Common myeloid progenitor, CD34-positive (primary cell): ENCODE results near the gene ARFIP1.

ENCODE experiments used
- CTCF ChIA-PET: fragments of 350-600 bp; sonication (Branson Sonifier 250); formaldehyde crosslinking; loops from one replicate; lab custom pipeline; 2021; ENCODE audit warnings: antibody characterized with exemption; lab: Charles Lee
- POLR2A ChIA-PET: fragments of 350-600 bp; sonication (Branson Sonifier 250); formaldehyde crosslinking; loops from one replicate; lab custom pipeline; 2021; ENCODE audit warnings: antibody characterized with exemption; lab: Charles Lee
- DNase-seq, 3 donors: peaks; one replicate each; pipeline versions ENCODE4 v3.0.0 to v3.0.0-alpha.2; 2013
- H3K27ac ChIP-seq, 2 experiments: 1 replicate in 1 of 2; 2 replicates in 1 of 2; pipeline ENCODE4 v1.7.0; 2013; ENCODE audit warnings: inconsistent platforms in 2 of 2, low read length in 2 of 2, mild to moderate bottlenecking in 2 of 2, low read depth in 1 of 2, moderate library complexity in 1 of 2; ENCODE audit not compliant: severe bottlenecking in 2 of 2, insufficient read depth in 1 of 2, poor library complexity in 1 of 2
- H3K27me3 ChIP-seq, 5 experiments: replicated peaks in 2 of 5; 1 replicate in 3 of 5; 2 replicates in 2 of 5; pipeline versions ENCODE4 v1.6.1 to v1.7.0; 2013; ENCODE audit warnings: low read length in 4 of 5, mild to moderate bottlenecking in 2 of 5, moderate library complexity in 2 of 5, inconsistent platforms in 1 of 5; ENCODE audit not compliant: insufficient read depth in 5 of 5, control insufficient read depth in 4 of 5
- H3K36me3 ChIP-seq, 4 experiments: 1 replicate in 2 of 4; 2 replicates in 2 of 4; pipeline versions ENCODE4 v1.6.1 to v1.7.0; 2013; ENCODE audit warnings: low read length in 3 of 4, control low read depth in 1 of 4, mild to moderate bottlenecking in 1 of 4; ENCODE audit not compliant: control insufficient read depth in 4 of 4, insufficient read depth in 4 of 4
- H3K4me1 ChIP-seq, 4 experiments: 1 replicate in 3 of 4; 2 replicates in 1 of 4; pipeline versions ENCODE4 v1.6.1 to v1.7.1; 2013; ENCODE audit warnings: low read length in 3 of 4, mild to moderate bottlenecking in 3 of 4, control low read depth in 1 of 4, inconsistent platforms in 1 of 4, moderate library complexity in 1 of 4; ENCODE audit not compliant: control insufficient read depth in 4 of 4, insufficient read depth in 4 of 4; ENCODE audit errors: control extremely low read depth in 1 of 4
- H3K4me3 ChIP-seq, 7 experiments: 1 replicate in 4 of 7; 2 replicates in 3 of 7; pipeline versions ENCODE4 v1.5.1 to v1.7.0; 2013; ENCODE audit warnings: mild to moderate bottlenecking in 7 of 7, low read length in 6 of 7, moderate library complexity in 6 of 7, inconsistent platforms in 2 of 7, low read depth in 2 of 7, control low read depth in 1 of 7; ENCODE audit not compliant: insufficient read depth in 4 of 7, control insufficient read depth in 1 of 7; ENCODE audit errors: extremely low read depth in 1 of 7
- H3K9me3 ChIP-seq, 5 experiments: 1 replicate in 4 of 5; 2 replicates in 1 of 5; pipeline versions ENCODE4 v1.6.1 to v1.7.1; 2013; ENCODE audit warnings: low read length in 4 of 5, mild to moderate bottlenecking in 2 of 5, inconsistent platforms in 1 of 5, low read depth in 1 of 5, moderate library complexity in 1 of 5; ENCODE audit not compliant: control insufficient read depth in 4 of 5, insufficient read depth in 2 of 5; ENCODE audit errors: control extremely low read depth in 1 of 5
- WGBS: methylation state at CpG from one replicate; pipeline ENCODE4 v1.1.5; 2013; ENCODE audit not compliant: insufficient coverage; 5-methylcytosine and 5-hydroxymethylcytosine counted together

The ARFIP1 gene

DNA sequence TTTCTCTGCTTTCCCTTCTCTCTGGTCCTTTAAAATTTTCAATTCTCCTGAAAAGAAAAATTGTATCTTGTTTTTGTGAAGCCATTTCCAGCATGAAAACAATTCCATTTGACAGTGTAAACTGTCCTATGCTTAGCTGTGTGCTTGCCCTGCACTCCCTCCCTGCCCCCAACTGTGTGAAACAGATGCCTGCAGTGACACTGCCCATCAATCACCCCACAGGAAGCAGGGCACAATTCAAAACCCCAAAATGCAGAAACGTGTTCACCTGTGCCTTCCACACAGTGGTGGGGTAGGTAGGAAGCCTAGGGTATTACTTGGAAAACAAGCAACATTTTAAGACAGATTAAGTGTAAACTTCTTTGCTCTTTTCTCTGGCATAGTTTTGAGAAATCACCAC is 150.1 kb downstream of the ARFIP1 start:
- H3K9me3 ChIP-seq: no peaks in the 10 kb centered on the region
- H3K27ac ChIP-seq: no peak overlapping the region
- ChIA-PET CTCF (interaction anchor here (1.0 kb wide), 1 partner anchor 475 kb away, joined by 3 read pairs; no protein-coding TSS in a partner anchor), POLR2A (no interaction called here)
- no peak overlapping the region for H3K4me3 ChIP-seq
- DNase-seq: no peak
- H3K36me3 ChIP-seq: no peaks in the 10 kb centered on the region
- H3K27me3 ChIP-seq: peaks cover 0 to 22% (median 7%) of the 10 kb centered on the region in 5 experiments
- peaks cover 0 to 8% (median 1%) of the 10 kb centered on the region in 4 experiments for H3K4me1 ChIP-seq
- no CpG with 5 or more reads among the region's 1 CpG for WGBS

DNA sequence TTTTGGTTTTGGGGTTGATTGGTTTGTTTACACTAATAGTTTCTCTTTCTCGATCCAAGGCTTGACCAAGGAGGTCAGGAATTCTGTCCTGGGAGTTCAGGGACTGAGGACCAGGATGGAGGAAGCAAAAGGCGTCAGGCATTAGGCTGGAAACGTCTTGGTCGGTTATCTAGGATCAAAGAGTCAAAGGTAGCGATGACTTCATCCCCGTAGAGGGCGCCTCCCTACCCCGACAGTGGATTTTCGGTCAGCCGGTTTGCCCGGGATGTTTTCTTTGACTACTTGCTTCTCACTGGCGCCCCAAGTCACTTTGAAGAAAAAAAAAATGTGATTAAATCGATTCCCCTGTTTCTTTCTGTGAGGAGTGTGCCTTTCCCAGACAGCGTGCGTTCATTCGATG is 155.4 kb downstream of the ARFIP1 start:
- WGBS: 8% methylated on average over 16 of the region's 16 CpGs
- Histone ChIP-seq H3K27ac (no peak overlapping the region), H3K4me1 (peaks cover 5 to 32% (median 30%) of the 10 kb centered on the region in 4 experiments), H3K36me3 (no peaks in the 10 kb centered on the region), H3K27me3 (peaks cover 5 to 72% (median 29%) of the 10 kb centered on the region in 5 experiments), H3K9me3 (no peaks in the 10 kb centered on the region), H3K4me3 (peak overlapping the region in 6 of 7 experiments; percentile 10 to 81 (median 64))
- POLR2A ChIA-PET: no interaction called here
- DNase-seq: peak; percentile 42 to 57 (median 49)
- CTCF ChIA-PET: interaction anchor here (0.6 to 2.2 kb wide), 6 partner anchors 39 to 375 kb away, joined by 3 to 12 read pairs (median 3); no protein-coding TSS in a partner anchor

DNA sequence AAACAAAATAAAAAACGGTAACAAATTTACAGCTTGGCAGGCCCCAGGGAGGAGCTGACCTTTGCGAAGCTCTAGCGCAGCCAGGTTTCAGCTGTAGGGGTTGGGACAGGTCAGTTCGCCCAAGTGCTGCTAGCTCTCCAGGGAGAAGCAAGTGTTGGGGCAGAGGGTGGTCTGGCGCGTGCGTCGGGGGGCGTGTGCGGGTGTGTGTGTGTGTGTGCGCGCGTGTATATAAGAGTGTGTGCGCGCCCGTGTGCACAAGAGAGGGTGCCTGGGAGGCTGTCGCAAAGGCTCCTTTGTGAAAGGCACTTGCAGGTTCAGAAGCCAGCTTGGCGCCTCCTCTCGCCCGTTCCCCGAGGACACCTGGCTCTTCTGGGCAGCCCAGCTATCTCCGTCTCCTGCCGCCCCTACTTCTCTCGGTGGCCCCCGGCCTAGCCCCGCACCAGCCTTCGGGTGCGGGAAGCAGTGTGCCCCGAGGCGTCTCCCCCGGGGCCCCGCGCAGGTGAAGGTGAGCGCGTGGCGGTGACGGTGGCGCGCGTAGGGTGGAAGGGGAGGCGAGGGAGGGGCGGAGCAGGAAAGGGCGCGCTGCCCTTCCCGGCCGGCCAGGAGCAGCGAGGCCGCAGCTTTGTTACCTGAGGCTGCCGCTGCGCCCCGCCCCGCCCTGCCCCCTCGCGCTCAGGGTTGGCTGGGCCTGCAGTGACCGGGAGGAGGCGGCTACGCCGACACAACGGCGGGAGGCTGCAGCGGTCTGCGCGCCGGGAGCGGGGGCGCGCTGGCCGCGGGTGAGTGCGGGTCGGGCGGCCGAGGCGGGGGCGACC is 156.1 kb downstream of the ARFIP1 start, which contains the start of gene FHDC1:
Gene FHDC1 (plus strand): TSS at position 693 of the 815 bp plus-strand sequence. CDS start 6,735 bp downstream, outside the sequence.
- ChIA-PET POLR2A (no interaction called here), CTCF (interaction anchor here (0.6 to 2.2 kb wide), 7 partner anchors 24 to 374 kb away, joined by 3 to 12 read pairs (median 3); no protein-coding TSS in a partner anchor)
- no peaks in the 10 kb centered on the region for H3K9me3 ChIP-seq
- no peak within 1 kb of the TSS for H3K27ac ChIP-seq
- H3K4me3 ChIP-seq: peak within 1 kb of the TSS; percentile 24 to 81 (median 64)
- no peaks in the 10 kb centered on the region for H3K36me3 ChIP-seq
- peaks cover 5 to 32% (median 30%) of the 10 kb centered on the region in 4 experiments for H3K4me1 ChIP-seq
- peak; percentile 10 to 61 (median 37) for DNase-seq
- H3K27me3 ChIP-seq: peaks cover 5 to 76% (median 29%) of the 10 kb centered on the region in 5 experiments
- under 1% methylated on average over 45 of the region's 75 CpGs for WGBS

DNA sequence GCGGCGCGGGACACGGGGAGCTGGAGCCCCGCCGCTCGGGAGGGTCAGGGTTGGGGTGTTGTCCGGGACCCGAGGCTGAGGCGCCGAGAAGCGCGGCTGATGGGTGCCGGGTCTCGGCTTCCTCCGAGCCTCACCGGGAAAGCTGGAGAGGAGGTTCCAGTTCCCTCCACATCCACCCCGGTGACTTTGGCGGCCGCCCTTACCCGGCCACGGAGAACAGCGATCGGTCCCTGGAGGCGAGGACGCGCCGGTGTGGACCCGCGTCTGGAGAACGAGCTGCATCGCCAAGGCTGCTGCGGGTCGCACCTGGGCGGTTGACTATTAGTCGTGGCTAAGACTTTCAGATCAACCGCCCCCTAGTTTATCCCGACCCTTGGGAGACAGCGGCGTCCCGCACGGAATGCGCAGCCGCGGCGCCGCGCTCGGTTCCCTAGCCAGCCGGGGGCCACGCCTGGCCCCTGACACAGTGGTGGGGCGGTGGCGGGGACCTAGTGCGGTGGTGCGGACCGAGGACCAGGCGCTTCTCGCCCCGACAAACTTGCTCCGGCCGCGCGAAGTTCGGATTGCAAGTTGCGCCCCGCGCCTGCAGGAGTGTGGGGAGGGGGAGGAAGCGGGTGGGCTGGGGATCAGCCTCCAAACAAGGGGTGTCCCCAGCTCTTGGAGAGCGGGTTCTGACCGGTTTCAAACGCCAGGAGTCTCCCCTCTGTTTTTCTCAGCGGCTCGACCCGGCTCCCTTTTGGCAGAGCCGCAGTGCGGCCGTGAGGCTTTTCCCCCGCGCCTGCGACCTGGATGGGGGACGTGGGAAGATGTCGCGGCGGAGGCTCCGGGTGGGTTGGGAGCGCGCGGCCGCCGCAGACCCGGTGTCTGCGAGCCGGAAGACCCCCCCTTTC is 156.9 kb downstream of the ARFIP1 start:
- POLR2A ChIA-PET: interaction anchor here (1.0 kb wide), 1 partner anchor 143 kb away, joined by 3 read pairs; no protein-coding TSS in a partner anchor
- under 1% methylated on average over 75 of the region's 93 CpGs for WGBS
- peak; percentile 22 to 58 (median 42) for DNase-seq

DNA sequence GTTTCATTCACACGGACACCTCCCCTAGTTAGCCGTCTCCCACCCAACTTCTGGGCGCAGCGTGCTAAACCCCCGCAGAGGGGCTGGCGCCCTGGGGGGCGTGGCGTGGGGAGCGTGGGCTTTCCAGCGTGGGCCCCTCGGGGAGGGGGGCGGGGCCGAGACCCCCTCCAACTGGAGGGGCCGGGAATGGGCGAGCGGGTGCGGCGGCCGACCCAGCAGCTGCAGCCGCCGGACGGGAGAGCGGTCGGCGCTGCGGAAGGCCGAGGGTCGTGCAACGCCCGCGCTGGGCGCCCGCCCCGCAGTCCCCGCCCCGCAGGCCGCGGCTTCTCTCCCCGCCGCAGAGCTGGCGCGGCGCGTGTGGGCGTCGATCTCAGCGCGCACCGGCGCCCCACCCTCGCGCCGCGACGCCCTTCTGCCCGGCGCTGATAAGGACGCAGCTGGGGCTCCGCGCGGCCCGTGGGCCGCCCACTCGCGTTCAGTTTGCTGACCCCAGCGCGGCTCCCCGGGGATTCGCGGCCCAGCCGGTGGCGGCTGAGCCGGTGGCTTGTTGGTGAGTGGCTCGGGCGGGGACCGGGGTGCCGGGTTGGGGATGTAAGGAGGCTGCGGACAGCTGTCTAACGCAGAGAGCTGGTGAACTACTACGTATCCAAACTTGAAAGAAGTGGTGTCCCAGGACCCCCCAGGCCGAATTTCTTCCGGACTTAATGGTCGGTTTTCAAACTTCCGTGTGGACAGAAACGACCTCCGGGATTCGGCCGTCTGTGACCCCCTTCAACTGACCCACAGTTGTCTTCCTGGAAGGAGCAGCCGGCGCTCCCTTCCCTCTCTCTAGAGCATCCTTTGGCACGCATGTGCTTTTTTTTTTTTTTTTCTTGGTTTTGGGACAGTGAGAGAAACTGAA is 157.8 kb downstream of the ARFIP1 start:
- peaks cover 5 to 81% (median 29%) of the 10 kb centered on the region in 5 experiments for H3K27me3 ChIP-seq
- ChIA-PET POLR2A (interaction anchor here (1.0 kb wide), 1 partner anchor 142 kb away, joined by 3 read pairs; no protein-coding TSS in a partner anchor), CTCF (interaction anchor here (1.0 to 2.2 kb wide), 3 partner anchors 145 to 190 kb away, joined by 3 to 12 read pairs (median 9); no protein-coding TSS in a partner anchor)
- under 1% methylated on average over 79 of the region's 91 CpGs for WGBS
- H3K4me3 ChIP-seq: peak overlapping the region; percentile 35 to 81 (median 64)
- peaks cover 5 to 32% (median 30%) of the 10 kb centered on the region in 4 experiments for H3K4me1 ChIP-seq
- H3K27ac ChIP-seq: no peak overlapping the region
- DNase-seq: peak; percentile 34 to 83 (median 74)
- no peaks in the 10 kb centered on the region for H3K36me3 ChIP-seq
- H3K9me3 ChIP-seq: no peaks in the 10 kb centered on the region

More for the DNA sequence above, 156.9 kb downstream of the ARFIP1 start:
- no peak overlapping the region for H3K27ac ChIP-seq
- H3K27me3 ChIP-seq: peaks cover 5 to 80% (median 29%) of the 10 kb centered on the region in 5 experiments
- H3K4me1 ChIP-seq: peaks cover 5 to 32% (median 30%) of the 10 kb centered on the region in 4 experiments
- no peaks in the 10 kb centered on the region for H3K36me3 ChIP-seq
- H3K9me3 ChIP-seq: no peaks in the 10 kb centered on the region
- CTCF ChIA-PET: interaction anchor here (0.7 to 2.2 kb wide), 6 partner anchors 25 to 191 kb away, joined by 3 to 12 read pairs (median 4); no protein-coding TSS in a partner anchor
- peak overlapping the region; percentile 24 to 81 (median 64) for H3K4me3 ChIP-seq
